ENCODE measurements around the gene CYP2U1. TPM values are rescaled to one million over a fixed set of nuclear protein-coding genes. Genes with fewer than 3 reads are reported as not detected.

Gene CYP2U1
- total and polyA plus RNA-seq, 4 donors: 1.9 to 7.3 (median 3.8) TPM

DNA sequence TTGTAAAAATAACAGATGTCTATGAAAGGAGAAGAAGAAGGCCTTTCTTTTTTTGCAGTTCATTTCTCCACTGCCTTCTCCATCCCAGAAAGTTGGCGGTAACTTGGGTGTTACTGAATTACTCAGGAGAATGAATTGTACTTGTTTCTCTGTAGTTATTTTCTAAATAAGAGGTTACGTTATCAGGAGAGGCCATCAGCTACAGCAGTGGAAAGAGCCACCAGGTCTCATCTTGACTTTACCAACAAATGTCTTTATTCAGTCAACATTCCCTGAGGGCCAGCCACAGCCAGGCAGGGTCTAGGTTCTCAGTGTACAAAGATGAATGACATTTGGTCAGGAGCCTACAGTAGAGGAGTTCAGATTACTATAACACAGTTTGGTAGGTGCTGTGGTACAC is 66.4 kb downstream of the CYP2U1 start:
- TF ChIP-seq, protein P1, sequence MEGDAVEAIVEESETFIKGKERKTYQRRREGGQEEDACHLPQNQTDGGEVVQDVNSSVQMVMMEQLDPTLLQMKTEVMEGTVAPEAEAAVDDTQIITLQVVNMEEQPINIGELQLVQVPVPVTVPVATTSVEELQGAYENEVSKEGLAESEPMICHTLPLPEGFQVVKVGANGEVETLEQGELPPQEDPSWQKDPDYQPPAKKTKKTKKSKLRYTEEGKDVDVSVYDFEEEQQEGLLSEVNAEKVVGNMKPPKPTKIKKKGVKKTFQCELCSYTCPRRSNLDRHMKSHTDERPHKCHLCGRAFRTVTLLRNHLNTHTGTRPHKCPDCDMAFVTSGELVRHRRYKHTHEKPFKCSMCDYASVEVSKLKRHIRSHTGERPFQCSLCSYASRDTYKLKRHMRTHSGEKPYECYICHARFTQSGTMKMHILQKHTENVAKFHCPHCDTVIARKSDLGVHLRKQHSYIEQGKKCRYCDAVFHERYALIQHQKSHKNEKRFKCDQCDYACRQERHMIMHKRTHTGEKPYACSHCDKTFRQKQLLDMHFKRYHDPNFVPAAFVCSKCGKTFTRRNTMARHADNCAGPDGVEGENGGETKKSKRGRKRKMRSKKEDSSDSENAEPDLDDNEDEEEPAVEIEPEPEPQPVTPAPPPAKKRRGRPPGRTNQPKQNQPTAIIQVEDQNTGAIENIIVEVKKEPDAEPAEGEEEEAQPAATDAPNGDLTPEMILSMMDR (IDR thresholded peaks at IDR 0.05; ENCODE audit: control extremely low read depth, extremely low read depth): no peak
- H3K9me3 ChIP-seq (ENCODE audit: control insufficient read depth in 4 of 4, insufficient read depth in 3 of 4, low read length in 3 of 4): no peaks in the 10 kb centered on the region
- DNase-seq (no peak), ATAC-seq (ENCODE audit: insufficient read depth, low FRiP score) (no peak)
- H3K27ac ChIP-seq (ENCODE audit: low read depth in 1 of 2, low read length in 1 of 2): peak overlapping the region; percentile 54 to 94
- WGBS, 2 donors: 92 to 97% methylated on average over 2 of the region's 2 CpGs
- H3K4me3 ChIP-seq: no peak overlapping the region
- H3K4me1 ChIP-seq (ENCODE audit: control insufficient read depth in 5 of 5, insufficient read depth in 5 of 5, low read length in 5 of 5): peaks cover 0 to 34% (median 12%) of the 10 kb centered on the region in 5 donors
- peaks cover 0 to 4% (median 3%) of the 10 kb centered on the region in 4 donors for H3K36me3 ChIP-seq (ENCODE audit: control insufficient read depth in 4 of 4, insufficient read depth in 4 of 4, low read length in 4 of 4)
- H3K9ac ChIP-seq (ENCODE audit: insufficient read depth in 1 of 2, low read length in 2 of 2): no peak overlapping the region
- no peaks in the 10 kb centered on the region for H3K27me3 ChIP-seq (ENCODE audit: control insufficient read depth in 3 of 3, insufficient read depth in 3 of 3, low read length in 2 of 3)

- TF ChIP-seq, protein P1 (IDR thresholded peaks at IDR 0.05; ENCODE audit: control extremely low read depth, extremely low read depth): no peak
- 63 to 77% methylated on average over 2 of the region's 2 CpGs for WGBS, 2 donors
- ATAC-seq (ENCODE audit: insufficient read depth, low FRiP score): no peak
These were observed 68.7 kb downstream of the CYP2U1 start for GRCh38 chr4:107999932-108000539.

DNA sequence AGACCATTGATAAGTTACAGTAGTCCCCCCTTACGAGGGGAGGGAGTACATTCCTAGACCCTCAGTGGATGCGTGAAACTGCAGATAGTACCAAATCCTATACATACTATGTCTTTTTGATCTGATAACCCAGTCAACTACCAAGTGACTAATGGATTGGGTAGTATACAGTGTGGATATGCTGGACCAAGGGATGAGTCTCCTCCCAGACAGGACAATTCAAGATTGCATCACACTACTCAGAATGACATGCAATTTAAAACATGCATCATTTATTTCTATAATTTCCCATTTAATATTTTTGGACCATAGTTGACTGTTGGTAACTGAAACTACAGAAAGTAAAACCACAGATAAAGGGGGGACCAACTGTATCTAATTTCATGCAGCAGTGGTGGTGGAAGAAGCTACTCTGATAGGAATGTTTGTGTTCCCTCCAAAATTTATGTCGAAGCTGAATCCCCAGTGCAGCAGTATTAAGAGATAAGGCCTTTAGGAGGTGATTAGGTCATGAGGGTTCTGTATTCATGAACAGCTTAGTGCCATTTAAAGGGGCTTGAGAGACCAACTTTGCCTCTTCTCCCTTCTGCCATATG is 70.3 kb downstream of the CYP2U1 start:
- H3K9ac ChIP-seq (ENCODE audit: insufficient read depth in 1 of 2, low read length in 2 of 2): no peak overlapping the region
- H3K4me3 ChIP-seq: no peak overlapping the region
- ATAC-seq (ENCODE audit: insufficient read depth, low FRiP score) (no peak), DNase-seq (no peak)
- H3K27ac ChIP-seq (ENCODE audit: low read depth in 1 of 2, low read length in 1 of 2): peak overlapping the region in 1 of 2 donors; percentile 48
- H3K36me3 ChIP-seq (ENCODE audit: control insufficient read depth in 4 of 4, insufficient read depth in 4 of 4, low read length in 4 of 4): peaks cover 0 to 4% (median 1%) of the 10 kb centered on the region in 4 donors
- H3K9me3 ChIP-seq (ENCODE audit: control insufficient read depth in 4 of 4, insufficient read depth in 3 of 4, low read length in 3 of 4): no peaks in the 10 kb centered on the region
- TF ChIP-seq, protein P1 (IDR thresholded peaks at IDR 0.05; ENCODE audit: control extremely low read depth, extremely low read depth): no peak
- 91 to 97% methylated on average over 3 of the region's 3 CpGs for WGBS, 2 donors
- H3K27me3 ChIP-seq (ENCODE audit: control insufficient read depth in 3 of 3, insufficient read depth in 3 of 3, low read length in 2 of 3): no peaks in the 10 kb centered on the region
- H3K4me1 ChIP-seq (ENCODE audit: control insufficient read depth in 5 of 5, insufficient read depth in 5 of 5, low read length in 5 of 5): peaks cover 0 to 37% (median 0%) of the 10 kb centered on the region in 5 donors

More at GRCh38 chr4:107999932-108000539, 68.7 kb downstream of the CYP2U1 start:
- peaks cover 0 to 30% (median 0%) of the 10 kb centered on the region in 5 donors for H3K4me1 ChIP-seq (ENCODE audit: control insufficient read depth in 5 of 5, insufficient read depth in 5 of 5, low read length in 5 of 5)
- H3K4me3 ChIP-seq: no peak overlapping the region
- no peak overlapping the region for H3K9ac ChIP-seq (ENCODE audit: insufficient read depth in 1 of 2, low read length in 2 of 2)
- no peak for DNase-seq
- no peaks in the 10 kb centered on the region for H3K9me3 ChIP-seq (ENCODE audit: control insufficient read depth in 4 of 4, insufficient read depth in 3 of 4, low read length in 3 of 4)
- H3K27ac ChIP-seq (ENCODE audit: low read depth in 1 of 2, low read length in 1 of 2): peak overlapping the region in 1 of 2 donors; percentile 67
- H3K27me3 ChIP-seq (ENCODE audit: control insufficient read depth in 3 of 3, insufficient read depth in 3 of 3, low read length in 2 of 3): no peaks in the 10 kb centered on the region
- H3K36me3 ChIP-seq (ENCODE audit: control insufficient read depth in 4 of 4, insufficient read depth in 4 of 4, low read length in 4 of 4): peaks cover 0 to 4% (median 3%) of the 10 kb centered on the region in 4 donors

Other genes starting within 250 kb of the CYP2U1 start
- 10 to 100 TPM; 50.7 to 71.7 TPM for gene PAPSS1, start 211.3 kb upstream of the CYP2U1 start, total RNA-seq
- gene PAPSS1, start 211.3 kb upstream of the CYP2U1 start, polyA plus RNA-seq: 10 to 100 TPM; 39.5 to 59.9 TPM
- gene SGMS2, start 106.6 kb upstream of the CYP2U1 start, total RNA-seq: 100 to 1,000 TPM in 1 of 2 donors, 10 to 100 TPM in 1; 60.5 to 124 TPM
- gene SGMS2, start 106.6 kb upstream of the CYP2U1 start, polyA plus RNA-seq: 10 to 100 TPM; 10.0 to 32.2 TPM
- gene HADH, start 58.3 kb downstream of the CYP2U1 start, total RNA-seq: 10 to 100 TPM; 42.7 to 43.9 TPM
- 10 to 100 TPM; 37.6 to 38.5 TPM for gene HADH, start 58.3 kb downstream of the CYP2U1 start, polyA plus RNA-seq
- 10 to 100 TPM in 1 of 2 donors, 1 to 10 TPM in 1; 4.2 to 25.4 TPM for gene LEF1, start 237.4 kb downstream of the CYP2U1 start, total RNA-seq
- gene LEF1, start 237.4 kb downstream of the CYP2U1 start, polyA plus RNA-seq: 1 to 10 TPM; 2.7 to 3.8 TPM

Data from lung (tissue), 12 donors.